Stimulated activated naive CD8-positive, alpha-beta T cell treated with anti-CD3 and anti-CD28 coated beads, Interleukin-15, amount 100 ng/mL, for 72 hours (primary cell): Measurements from ENCODE around the gene C20orf96.
"Not testable (repeated sequence)": the region's sequence is repeated elsewhere in the genome, so short reads cannot be mapped to it uniquely, and the experiment has no call there.

Experiments used
- ATAC-seq: fragments of 150-1000 bp; cut with Tn5 transposase; 2 replicates; pipeline ENCODE4 v1.10.0; 2021; ENCODE audit warnings: mild to moderate bottlenecking, moderate library complexity
- DNase-seq, 2 donors: peaks; one replicate each; pipeline ENCODE4 v3.0.0; 2021 to 2022
- H3K27ac Mint-ChIP-seq, 2 donors: one replicate each; pipeline ENCODE4 v1.8.0; 2022; ENCODE audit warnings: mild to moderate bottlenecking in 2 of 2, mixed read lengths in 2 of 2, moderate library complexity in 2 of 2
- H3K27me3 Mint-ChIP-seq: one replicate; pipeline ENCODE4 v1.8.0; 2022; ENCODE audit warnings: mixed read lengths
- H3K4me1 Mint-ChIP-seq: one replicate; pipeline ENCODE4 v1.8.0; 2022; ENCODE audit warnings: mild to moderate bottlenecking, mixed read lengths
- H3K4me3 Mint-ChIP-seq, 2 donors: one replicate each; pipeline ENCODE4 v1.8.0; 2022; ENCODE audit warnings: mild to moderate bottlenecking in 2 of 2, mixed read lengths in 2 of 2, moderate library complexity in 1 of 2
- H3K9me3 Mint-ChIP-seq, 2 donors: one replicate each; pipeline ENCODE4 v1.8.0; 2022; ENCODE audit warnings: mixed read lengths in 2 of 2

Gene C20orf96

GRCh38 chr20:251354-251753, 39.2 kb downstream of the C20orf96 start:
- DNase-seq (no peak), ATAC-seq (no peak)
- peaks cover 10% of the 10 kb centered on the region for H3K4me1 Mint-ChIP-seq
- H3K9me3 Mint-ChIP-seq, result no peaks in the 10 kb centered on the region
- H3K27me3 Mint-ChIP-seq, result no peaks in the 10 kb centered on the region
- H3K27ac Mint-ChIP-seq, result no peak overlapping the region
- H3K4me3 Mint-ChIP-seq, result no peak overlapping the region

- ATAC-seq, result no peak
- Mint-ChIP-seq H3K27ac (no peak overlapping the region), H3K4me1 (peaks cover 5% of the 10 kb centered on the region), H3K9me3 (no peaks in the 10 kb centered on the region), H3K27me3 (no peaks in the 10 kb centered on the region), H3K4me3 (no peak overlapping the region)
- no peak for DNase-seq
These were observed 47.6 kb downstream of the C20orf96 start for GRCh38 chr20:242905-243304.

- peak; percentile 85 for ATAC-seq
- Mint-ChIP-seq H3K9me3 (no peaks in the 10 kb centered on the region), H3K27ac (peak overlapping the region; percentile 59 to 91), H3K4me3 (peak overlapping the region; percentile 85 to 86), H3K4me1 (peaks cover 23% of the 10 kb centered on the region), H3K27me3 (no peaks in the 10 kb centered on the region)
- no peak for DNase-seq
These were observed 52.6 kb downstream of the C20orf96 start for GRCh38 chr20:237929-238328.

GRCh38 chr20:237489-237888, 53.1 kb downstream of the C20orf96 start:
- Mint-ChIP-seq H3K4me3 (peak overlapping the region; percentile 85 to 86), H3K27ac (peak overlapping the region; percentile 59 to 91), H3K4me1 (peaks cover 23% of the 10 kb centered on the region), H3K9me3 (no peaks in the 10 kb centered on the region), H3K27me3 (no peaks in the 10 kb centered on the region)
- peak; percentile 83 for ATAC-seq
- DNase-seq, result peak in 1 of 2 donors; percentile 23

- H3K27ac Mint-ChIP-seq, result no peak overlapping the region
- no peak for ATAC-seq
- no peak for DNase-seq
- no peaks in the 10 kb centered on the region for H3K27me3 Mint-ChIP-seq
- no peak overlapping the region for H3K4me3 Mint-ChIP-seq
- peaks cover 23% of the 10 kb centered on the region for H3K4me1 Mint-ChIP-seq
- peaks cover 0 to 4% of the 10 kb centered on the region in 2 donors for H3K9me3 Mint-ChIP-seq
These were observed 54.7 kb downstream of the C20orf96 start for GRCh38 chr20:235891-236290.

GRCh38 chr20:227439-228105, 63.0 kb downstream of the C20orf96 start:
- H3K27me3 Mint-ChIP-seq, result no peaks in the 10 kb centered on the region
- DNase-seq, result no peak
- H3K4me1 Mint-ChIP-seq, result peaks cover 25% of the 10 kb centered on the region
- H3K4me3 Mint-ChIP-seq, result peak overlapping the region; percentile 3 to 18
- H3K9me3 Mint-ChIP-seq, result peaks cover 11 to 16% of the 10 kb centered on the region in 2 donors
- H3K27ac Mint-ChIP-seq, result peak overlapping the region; percentile 23 to 86
- ATAC-seq, result peak; percentile 63

- H3K27me3 Mint-ChIP-seq, result no peaks in the 10 kb centered on the region
- H3K4me3 Mint-ChIP-seq, result peak within 1 kb of the TSS; percentile 3 to 18
- ATAC-seq (no peak), DNase-seq (no peak)
- peaks cover 9 to 16% of the 10 kb centered on the region in 2 donors for H3K9me3 Mint-ChIP-seq
- peak within 1 kb of the TSS; percentile 77 to 86 for H3K27ac Mint-ChIP-seq
- peaks cover 25% of the 10 kb centered on the region for H3K4me1 Mint-ChIP-seq
These were observed 63.6 kb downstream of the C20orf96 start, which contains the start of gene DEFB129 for GRCh38 chr20:226958-227357. Gene DEFB129 (plus strand): TSS chr20:227258. CDS start chr20:227289, 31 bp downstream.

GRCh38 chr20:225879-226278, 64.7 kb downstream of the C20orf96 start:
- H3K27me3 Mint-ChIP-seq, ATAC-seq, DNase-seq, H3K4me3 Mint-ChIP-seq: not testable (repeated sequence)
- Mint-ChIP-seq H3K4me1 (peaks cover 25% of the 10 kb centered on the region), H3K27ac (peak overlapping the region in 1 of 2 donors; percentile 67), H3K9me3 (peaks cover 7 to 16% of the 10 kb centered on the region in 2 donors)

- Mint-ChIP-seq H3K27me3 (peaks cover 28% of the 10 kb centered on the region), H3K4me1 (peaks cover under 1% of the 10 kb centered on the region), H3K9me3 (peaks cover 0 to 7% of the 10 kb centered on the region in 2 donors), H3K27ac (peak overlapping the region in 1 of 2 donors; percentile 60), H3K4me3 (no peak overlapping the region)
- no peak for ATAC-seq
- DNase-seq, result no peak
These were observed 69.2 kb downstream of the C20orf96 start for GRCh38 chr20:221258-221830.
